HepG2 (cell line): ENCODE results near the gene SIGMAR1. TPM values are rescaled to one million over a fixed set of nuclear protein-coding genes. Genes with fewer than 3 reads are reported as not detected.

Experiments
- ATAD3A ChIP-seq: sonication (generic); formaldehyde crosslinking; IDR thresholded peaks from 2 replicates; pipeline ENCODE4 v1.4.0; 2020; ENCODE audit warnings: missing genetic modification reagents
- CEBPG ChIP-seq: IDR thresholded peaks from 2 replicates; pipeline ENCODE4 v1.6.1; 2016
- CREM ChIP-seq, 2 experiments: sonication (generic) in 1 of 2; formaldehyde crosslinking in 1 of 2; IDR thresholded peaks; 2 replicates each; pipeline versions ENCODE4 v1.4.0 to v1.6.1; 2016 to 2020; ENCODE audit warnings: antibody characterized with exemption in 1 of 2, mild to moderate bottlenecking in 1 of 2, missing genetic modification reagents in 1 of 2
- EP300 ChIP-seq, 3 experiments: sonication (generic) in 1 of 3; formaldehyde crosslinking in 1 of 3; IDR thresholded peaks; 2 replicates each; pipeline versions ENCODE4 v1.5.1 to v1.6.1; 2011 to 2020; ENCODE audit warnings: low read depth in 2 of 3, low read length in 2 of 3, borderline replicate concordance in 1 of 3, improper control_type of control experiment in 1 of 3, mild to moderate bottlenecking in 1 of 3, missing genetic modification reagents in 1 of 3, moderate library complexity in 1 of 3
- HMGA1 ChIP-seq: sonication (generic); formaldehyde crosslinking; conservative IDR thresholded peaks from 2 replicates; pipeline ENCODE4 v1.4.0; 2020; ENCODE audit warnings: missing genetic modification reagents
- HNRNPLL ChIP-seq: fragments of 200-400 bp; formaldehyde crosslinking; IDR thresholded peaks from 2 replicates; pipeline ENCODE4 v1.6.1; 2017; ENCODE audit warnings: mild to moderate bottlenecking, low read depth, low read length; ENCODE audit not compliant: poor library complexity, severe bottlenecking
- KDM5B ChIP-seq: sonication (generic); formaldehyde crosslinking; IDR thresholded peaks from 2 replicates; pipeline ENCODE4 v1.4.0; 2020; ENCODE audit warnings: missing genetic modification reagents, mild to moderate bottlenecking, borderline replicate concordance
- MAFK ChIP-seq, 2 experiments: IDR thresholded peaks in 1 of 2; conservative IDR thresholded peaks in 1 of 2; 2 replicates each; pipeline ENCODE4 v1.6.1; 2011; ENCODE audit warnings: improper control_type of control experiment in 2 of 2, low read length in 2 of 2
- NRL ChIP-seq: sonication (generic); formaldehyde crosslinking; IDR thresholded peaks from 2 replicates; pipeline ENCODE4 v1.5.0; 2020; ENCODE audit warnings: missing genetic modification reagents, mild to moderate bottlenecking, moderate library complexity, borderline replicate concordance
- POGZ ChIP-seq: sonication (generic); formaldehyde crosslinking; IDR thresholded peaks from 2 replicates; pipeline ENCODE4 v1.4.0; 2020; ENCODE audit warnings: mild to moderate bottlenecking, missing genetic modification reagents
- SP5 ChIP-seq: IDR thresholded peaks from 2 replicates; pipeline ENCODE4 v1.6.1; 2016; ENCODE audit warnings: low read depth, borderline replicate concordance
- ZBTB42 ChIP-seq: sonication (generic); formaldehyde crosslinking; IDR thresholded peaks from 2 replicates; pipeline ENCODE4 v1.5.0; 2020; ENCODE audit warnings: mild to moderate bottlenecking, missing genetic modification reagents
- ZFP41 ChIP-seq: sonication (generic); formaldehyde crosslinking; IDR thresholded peaks from 2 replicates; pipeline ENCODE4 v1.4.0; 2020; ENCODE audit warnings: mild to moderate bottlenecking, missing genetic modification reagents, borderline replicate concordance
- ZMYM2 ChIP-seq: sonication (generic); formaldehyde crosslinking; IDR thresholded peaks from 2 replicates; pipeline ENCODE4 v1.8.0; 2022; ENCODE audit warnings: mild to moderate bottlenecking, missing genetic modification reagents
- ZNF20 ChIP-seq: sonication (generic); formaldehyde crosslinking; IDR thresholded peaks from 2 replicates; pipeline ENCODE4 v1.4.0; 2020; ENCODE audit warnings: mild to moderate bottlenecking, moderate library complexity, missing genetic modification reagents
- ZNF549 ChIP-seq: sonication (generic); formaldehyde crosslinking; IDR thresholded peaks from 2 replicates; pipeline ENCODE4 v1.5.0; 2020; ENCODE audit warnings: missing genetic modification reagents
- ZNF780A ChIP-seq: sonication (generic); formaldehyde crosslinking; IDR thresholded peaks from 2 replicates; pipeline ENCODE4 v1.8.0; 2022; ENCODE audit warnings: mild to moderate bottlenecking, missing genetic modification reagents, moderate library complexity
- polyA plus RNA-seq, 8 experiments: library from polyadenylated mRNA; depleted of rRNA in 3 of 8; stranded (reverse) in 7 of 8; unstranded in 1 of 8; fragments of >200 nt; fragmentation: Illumina TruSeq in 4 of 8; extraction: Trizol in 4 of 8; gene quantifications; 2 replicates each; pipeline versions ENCODE4 v1.2.1 to v1.2.3, GENCODE V29; 2011 to 2016; ENCODE audit warnings: low read depth in 4 of 8, missing spikeins in 1 of 8, mixed read lengths in 1 of 8; ENCODE audit not compliant: insufficient read depth in 1 of 8
- total RNA-seq, 5 experiments: library from RNA; depleted of rRNA; stranded (reverse); fragments of >200 nt; fragmentation: Illumina TruSeq; extraction: Trizol; gene quantifications; 2 replicates each; pipeline ENCODE4 v1.2.3, GENCODE V29; 2016; ENCODE audit warnings: low read depth in 1 of 5
- TF ChIP-seq, protein P1 (sequence below): IDR thresholded peaks from 2 replicates; pipeline ENCODE4 v1.6.1; 2016; ENCODE audit warnings: control low read depth
- TF ChIP-seq, protein P2 (sequence below): IDR thresholded peaks from 2 replicates; pipeline ENCODE4 v1.6.1; 2012; ENCODE audit warnings: low read depth, low read length, improper control_type of control experiment
- TF ChIP-seq, protein P3 (sequence below): IDR thresholded peaks from 2 replicates; pipeline ENCODE4 v1.6.1; 2016
- TF ChIP-seq, protein P4 (sequence below): sonication (generic); formaldehyde crosslinking; conservative IDR thresholded peaks from 2 replicates; pipeline ENCODE4 v1.8.0; 2022; ENCODE audit warnings: missing genetic modification reagents
- TF ChIP-seq, protein P5 (sequence below): sonication (generic); formaldehyde crosslinking; conservative IDR thresholded peaks from 2 replicates; pipeline ENCODE4 v1.4.0; 2020; ENCODE audit warnings: missing genetic modification reagents

The SIGMAR1 gene
- total and polyA plus RNA-seq, 2 of the 13 experiments (the other 11 are each of a cell fraction or from before 2014, with no cell fraction given) = 38.9 to 60.8 TPM

GRCh38 chr9:34651876-34652601 is 14.5 kb upstream of the SIGMAR1 start, which contains the start of gene IL11RA (continued):
- TF ChIP-seq, protein P1, sequence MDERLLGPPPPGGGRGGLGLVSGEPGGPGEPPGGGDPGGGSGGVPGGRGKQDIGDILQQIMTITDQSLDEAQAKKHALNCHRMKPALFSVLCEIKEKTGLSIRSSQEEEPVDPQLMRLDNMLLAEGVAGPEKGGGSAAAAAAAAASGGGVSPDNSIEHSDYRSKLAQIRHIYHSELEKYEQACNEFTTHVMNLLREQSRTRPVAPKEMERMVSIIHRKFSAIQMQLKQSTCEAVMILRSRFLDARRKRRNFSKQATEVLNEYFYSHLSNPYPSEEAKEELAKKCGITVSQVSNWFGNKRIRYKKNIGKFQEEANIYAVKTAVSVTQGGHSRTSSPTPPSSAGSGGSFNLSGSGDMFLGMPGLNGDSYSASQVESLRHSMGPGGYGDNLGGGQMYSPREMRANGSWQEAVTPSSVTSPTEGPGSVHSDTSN = peak; percentile 90
- TF ChIP-seq HNRNPLL (peak; percentile 67), NRL (CRISPR knock-in tag) (peak; percentile 46; the same call in 1 of the 2 replicates), ZFP41 (CRISPR knock-in tag) (no peak), MAFK (conservative IDR thresholded peaks at IDR 0.05 in 1 of 2, IDR thresholded peaks at IDR 0.05 in 1 of 2; ENCODE audit: low read length in 2 of 2) (no peak), POGZ (CRISPR knock-in tag) (peak; percentile 82), ZMYM2 (0 out of 2 replicates have a peak, but pooled peaks have one; percentile 23), ZNF780A (peak; percentile 79; the same call in 1 of the 2 replicates), KDM5B (peak; percentile 82), CREM (IDR thresholded peaks at IDR 0.05) (no peak), CREM (CRISPR knock-in tag; IDR thresholded peaks at IDR 0.05) (no peak), SP5 (CRISPR knock-in tag) (peak; percentile 97), CEBPG (CRISPR knock-in tag) (peak; percentile 31; the same call in 1 of the 2 replicates), ZNF20 (CRISPR knock-in tag) (0 out of 2 replicates have a peak, but pooled peaks have one; percentile 83), EP300 (IDR thresholded peaks at IDR 0.05; ENCODE audit: low read depth in 2 of 2, low read length in 2 of 2) (peak in 1 of 2 experiments; percentile 48; a peak in 1 of 4 replicates), EP300 (CRISPR knock-in tag; IDR thresholded peaks at IDR 0.05; ENCODE audit: borderline replicate concordance) (no peak), HMGA1 (CRISPR knock-in tag) (no peak), ZNF549 (no peak), ZBTB42 (CRISPR knock-in tag) (no peak), ATAD3A (CRISPR knock-in tag) (no peak)
- TF ChIP-seq, protein P2, sequence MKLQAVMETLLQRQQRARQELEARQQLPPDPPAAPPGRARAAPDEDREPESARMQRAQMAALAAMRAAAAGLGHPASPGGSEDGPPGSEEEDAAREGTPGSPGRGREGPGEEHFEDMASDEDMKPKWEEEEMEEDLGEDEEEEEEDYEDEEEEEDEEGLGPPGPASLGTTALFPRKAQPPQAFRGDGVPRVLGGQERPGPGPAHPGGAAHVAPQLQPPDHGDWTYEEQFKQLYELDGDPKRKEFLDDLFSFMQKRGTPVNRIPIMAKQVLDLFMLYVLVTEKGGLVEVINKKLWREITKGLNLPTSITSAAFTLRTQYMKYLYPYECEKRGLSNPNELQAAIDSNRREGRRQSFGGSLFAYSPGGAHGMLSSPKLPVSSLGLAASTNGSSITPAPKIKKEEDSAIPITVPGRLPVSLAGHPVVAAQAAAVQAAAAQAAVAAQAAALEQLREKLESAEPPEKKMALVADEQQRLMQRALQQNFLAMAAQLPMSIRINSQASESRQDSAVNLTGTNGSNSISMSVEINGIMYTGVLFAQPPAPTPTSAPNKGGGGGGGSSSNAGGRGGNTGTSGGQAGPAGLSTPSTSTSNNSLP = 0 out of 2 replicates have a peak, but pooled peaks have one; percentile 29
- TF ChIP-seq, protein P3, sequence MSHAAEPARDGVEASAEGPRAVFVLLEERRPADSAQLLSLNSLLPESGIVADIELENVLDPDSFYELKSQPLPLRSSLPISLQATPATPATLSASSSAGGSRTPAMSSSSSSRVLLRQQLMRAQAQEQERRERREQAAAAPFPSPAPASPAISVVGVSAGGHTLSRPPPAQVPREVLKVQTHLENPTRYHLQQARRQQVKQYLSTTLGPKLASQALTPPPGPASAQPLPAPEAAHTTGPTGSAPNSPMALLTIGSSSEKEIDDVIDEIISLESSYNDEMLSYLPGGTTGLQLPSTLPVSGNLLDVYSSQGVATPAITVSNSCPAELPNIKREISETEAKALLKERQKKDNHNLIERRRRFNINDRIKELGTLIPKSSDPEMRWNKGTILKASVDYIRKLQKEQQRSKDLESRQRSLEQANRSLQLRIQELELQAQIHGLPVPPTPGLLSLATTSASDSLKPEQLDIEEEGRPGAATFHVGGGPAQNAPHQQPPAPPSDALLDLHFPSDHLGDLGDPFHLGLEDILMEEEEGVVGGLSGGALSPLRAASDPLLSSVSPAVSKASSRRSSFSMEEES = 0 out of 2 replicates have a peak, but pooled peaks have one; percentile 17
- TF ChIP-seq, protein P4, sequence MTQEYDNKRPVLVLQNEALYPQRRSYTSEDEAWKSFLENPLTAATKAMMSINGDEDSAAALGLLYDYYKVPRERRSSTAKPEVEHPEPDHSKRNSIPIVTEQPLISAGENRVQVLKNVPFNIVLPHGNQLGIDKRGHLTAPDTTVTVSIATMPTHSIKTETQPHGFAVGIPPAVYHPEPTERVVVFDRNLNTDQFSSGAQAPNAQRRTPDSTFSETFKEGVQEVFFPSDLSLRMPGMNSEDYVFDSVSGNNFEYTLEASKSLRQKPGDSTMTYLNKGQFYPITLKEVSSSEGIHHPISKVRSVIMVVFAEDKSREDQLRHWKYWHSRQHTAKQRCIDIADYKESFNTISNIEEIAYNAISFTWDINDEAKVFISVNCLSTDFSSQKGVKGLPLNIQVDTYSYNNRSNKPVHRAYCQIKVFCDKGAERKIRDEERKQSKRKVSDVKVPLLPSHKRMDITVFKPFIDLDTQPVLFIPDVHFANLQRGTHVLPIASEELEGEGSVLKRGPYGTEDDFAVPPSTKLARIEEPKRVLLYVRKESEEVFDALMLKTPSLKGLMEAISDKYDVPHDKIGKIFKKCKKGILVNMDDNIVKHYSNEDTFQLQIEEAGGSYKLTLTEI (CRISPR knock-in tag) = no peak
- TF ChIP-seq, protein P5, sequence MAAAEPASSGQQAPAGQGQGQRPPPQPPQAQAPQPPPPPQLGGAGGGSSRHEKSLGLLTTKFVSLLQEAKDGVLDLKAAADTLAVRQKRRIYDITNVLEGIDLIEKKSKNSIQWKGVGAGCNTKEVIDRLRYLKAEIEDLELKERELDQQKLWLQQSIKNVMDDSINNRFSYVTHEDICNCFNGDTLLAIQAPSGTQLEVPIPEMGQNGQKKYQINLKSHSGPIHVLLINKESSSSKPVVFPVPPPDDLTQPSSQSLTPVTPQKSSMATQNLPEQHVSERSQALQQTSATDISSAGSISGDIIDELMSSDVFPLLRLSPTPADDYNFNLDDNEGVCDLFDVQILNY (CRISPR knock-in tag) = 0 out of 2 replicates have a peak, but pooled peaks have one; percentile 47
